WTC11 (cell line): Measurements from ENCODE around the gene ATG5. TPM values are rescaled to one million over a fixed set of nuclear protein-coding genes. Genes with fewer than 3 reads are reported as not detected.

ENCODE experiments used
- ATAC-seq: fragments of 200-7000 bp; cut with Tn5 transposase; 2 replicates; pipeline ENCODE4 v1.10.0; 2021; ENCODE audit warnings: mild to moderate bottlenecking, moderate library complexity
- CTCF ChIA-PET: fragments of 300-600 bp; sonication (Branson Sonifier 250); formaldehyde crosslinking; loops from one replicate; lab custom pipeline; 2021; ENCODE audit warnings: antibody characterized with exemption; lab: Charles Lee
- POLR2A ChIA-PET: fragments of 350-600 bp; sonication (Branson Sonifier 250); formaldehyde crosslinking; loops from one replicate; lab custom pipeline; 2021; ENCODE audit warnings: antibody characterized with exemption; lab: Charles Lee
- DNase-seq: peaks from one replicate; pipeline ENCODE4 v3.0.0; 2021; ENCODE audit warnings: low spot score
- H3K27ac Mint-ChIP-seq: 2 replicates; pipeline ENCODE4 v1.8.0; 2021; ENCODE audit warnings: mixed read lengths
- H3K27me3 Mint-ChIP-seq: 2 replicates; pipeline ENCODE4 v1.8.0; 2021; ENCODE audit warnings: low read depth, mild to moderate bottlenecking, moderate library complexity, mixed read lengths
- H3K36me3 Mint-ChIP-seq: 2 replicates; pipeline ENCODE4 v1.8.0; 2021; ENCODE audit warnings: mixed read lengths
- H3K4me1 Mint-ChIP-seq: 2 replicates; pipeline ENCODE4 v1.8.0; 2022; ENCODE audit warnings: mixed read lengths
- H3K4me3 Mint-ChIP-seq: 2 replicates; pipeline ENCODE4 v1.8.0; 2021; ENCODE audit warnings: mild to moderate bottlenecking, moderate library complexity, mixed read lengths
- H3K9me3 Mint-ChIP-seq: 2 replicates; pipeline ENCODE4 v1.8.0; 2021; ENCODE audit warnings: mixed read lengths
- ARID4B ChIP-seq: sonication (generic); formaldehyde crosslinking; IDR thresholded peaks from 2 replicates; pipeline ENCODE4 v1.8.0; 2023; ENCODE audit warnings: missing genetic modification reagents, mild to moderate bottlenecking, borderline replicate concordance
- ATF1 ChIP-seq: sonication (generic); formaldehyde crosslinking; IDR thresholded peaks from 2 replicates; pipeline ENCODE4 v1.8.1; 2023; ENCODE audit warnings: mild to moderate bottlenecking, moderate library complexity, missing genetic modification reagents
- ATF6 ChIP-seq: sonication (generic); formaldehyde crosslinking; IDR thresholded peaks from 2 replicates; pipeline ENCODE4 v1.8.1; 2023; ENCODE audit warnings: mild to moderate bottlenecking, missing genetic modification reagents
- CBFB ChIP-seq: sonication (generic); formaldehyde crosslinking; IDR thresholded peaks from 2 replicates; pipeline ENCODE4 v1.8.1; 2022; ENCODE audit warnings: mild to moderate bottlenecking, low read depth, missing genetic modification reagents
- E2F4 ChIP-seq: sonication (generic); formaldehyde crosslinking; IDR thresholded peaks from 2 replicates; pipeline ENCODE4 v1.8.1; 2022; ENCODE audit warnings: low read depth, mild to moderate bottlenecking, moderate library complexity, missing genetic modification reagents, borderline replicate concordance
- ESRRA ChIP-seq: sonication (generic); formaldehyde crosslinking; IDR thresholded peaks from 2 replicates; pipeline ENCODE4 v1.8.1; 2022; ENCODE audit warnings: mild to moderate bottlenecking, missing genetic modification reagents, borderline replicate concordance
- FOXJ3 ChIP-seq: sonication (generic); formaldehyde crosslinking; IDR thresholded peaks from 2 replicates; pipeline ENCODE4 v1.9.0; 2021; ENCODE audit warnings: missing genetic modification reagents, mild to moderate bottlenecking, borderline replicate concordance
- GABPB1 ChIP-seq: sonication (generic); formaldehyde crosslinking; IDR thresholded peaks from 2 replicates; pipeline ENCODE4 v1.8.1; 2023; ENCODE audit warnings: mild to moderate bottlenecking, missing genetic modification reagents
- HMGXB4 ChIP-seq: sonication (generic); formaldehyde crosslinking; IDR thresholded peaks from 2 replicates; pipeline ENCODE4 v1.8.1; 2023; ENCODE audit warnings: mild to moderate bottlenecking, moderate library complexity, missing genetic modification reagents
- JAZF1 ChIP-seq: fragments of 250-450 bp; sonication (Bioruptor Pico); IDR thresholded peaks from 2 replicates; pipeline ENCODE4 v1.9.0; 2021; ENCODE audit warnings: moderate library complexity, mild to moderate bottlenecking, inconsistent platforms
- MAX ChIP-seq: sonication (generic); formaldehyde crosslinking; IDR thresholded peaks from 2 replicates; pipeline ENCODE4 v1.8.0; 2022; ENCODE audit warnings: mild to moderate bottlenecking, missing genetic modification reagents
- OVOL2 ChIP-seq: fragments of 250-450 bp; sonication (Bioruptor Pico); IDR thresholded peaks from 2 replicates; pipeline ENCODE4 v1.9.0; 2021; ENCODE audit warnings: mild to moderate bottlenecking, borderline replicate concordance
- TEAD4 ChIP-seq: sonication (generic); formaldehyde crosslinking; IDR thresholded peaks from 2 replicates; pipeline ENCODE4 v1.8.0; 2022; ENCODE audit warnings: mild to moderate bottlenecking, missing genetic modification reagents
- USF2 ChIP-seq: sonication (generic); formaldehyde crosslinking; IDR thresholded peaks from 2 replicates; pipeline ENCODE4 v1.8.1; 2023; ENCODE audit warnings: mild to moderate bottlenecking, missing genetic modification reagents, moderate library complexity
- ZNF121 ChIP-seq: sonication (generic); formaldehyde crosslinking; IDR thresholded peaks from 2 replicates; pipeline ENCODE4 v1.8.0; 2023; ENCODE audit warnings: missing genetic modification reagents
- ZNF138 ChIP-seq: sonication (generic); formaldehyde crosslinking; conservative IDR thresholded peaks from 2 replicates; pipeline ENCODE4 v1.8.1; 2022; ENCODE audit warnings: mild to moderate bottlenecking, moderate library complexity, missing genetic modification reagents
- ZNF232 ChIP-seq: sonication (generic); formaldehyde crosslinking; IDR thresholded peaks from 2 replicates; pipeline ENCODE4 v1.8.0; 2022; ENCODE audit warnings: mild to moderate bottlenecking, missing genetic modification reagents
- ZNF396 ChIP-seq: fragments of 250-450 bp; sonication (Bioruptor Pico); IDR thresholded peaks from 2 replicates; pipeline ENCODE4 v1.8.0; 2021; ENCODE audit warnings: mild to moderate bottlenecking, moderate library complexity, borderline replicate concordance
- total RNA-seq: library from RNA; stranded (reverse); gene quantifications from 3 replicates; pipeline ENCODE4 v1.2.3, GENCODE V29; 2021

Gene ATG5
- total RNA-seq, 1 experiment from 2014 or later: 32.6 TPM

- peaks cover 3% of the 10 kb centered on the region; the same call in 1 of the 2 replicates for H3K36me3 Mint-ChIP-seq
- H3K27me3 Mint-ChIP-seq: peaks cover 10% of the 10 kb centered on the region
- CTCF ChIA-PET: no interaction called here
- peaks cover 12% of the 10 kb centered on the region for H3K4me1 Mint-ChIP-seq
- H3K27ac Mint-ChIP-seq: no peak overlapping the region
- DNase-seq: no peak
- no peak overlapping the region for H3K4me3 Mint-ChIP-seq
- TF ChIP-seq HMGXB4 (CRISPR knock-in tag) (no peak), GABPB1 (no peak), CBFB (no peak), USF2 (no peak), ZNF138 (CRISPR knock-in tag) (no peak), ZNF232 (no peak), FOXJ3 (CRISPR knock-in tag) (no peak), MAX (CRISPR knock-in tag) (no peak), E2F4 (CRISPR knock-in tag) (no peak), ZNF121 (no peak), TEAD4 (no peak), ATF1 (CRISPR knock-in tag) (no peak), JAZF1 (CRISPR knock-in tag) (no peak), OVOL2 (CRISPR knock-in tag) (no peak), ZNF396 (no peak), ESRRA (CRISPR knock-in tag) (no peak), ARID4B (no peak), ATF6 (CRISPR knock-in tag) (no peak)
- TF ChIP-seq, all 79 proteins: peak for 0
- H3K9me3 Mint-ChIP-seq: peaks cover 9% of the 10 kb centered on the region
- no peak for ATAC-seq
- POLR2A ChIA-PET: interaction anchor here (0.5 kb wide), 1 partner anchor 353 kb away, joined by 13 read pairs; no protein-coding TSS in a partner anchor
Measured at GRCh38 chr6:106356378-106356777, 30.8 kb upstream of the ATG5 start.
